ENCODE data around the gene PAN2. TPM values are rescaled to one million over a fixed set of nuclear protein-coding genes. Genes with fewer than 3 reads are reported as not detected.

Gene PAN2
- total RNA-seq, 1 experiment from 2014 or later = 35.4 TPM

DNA sequence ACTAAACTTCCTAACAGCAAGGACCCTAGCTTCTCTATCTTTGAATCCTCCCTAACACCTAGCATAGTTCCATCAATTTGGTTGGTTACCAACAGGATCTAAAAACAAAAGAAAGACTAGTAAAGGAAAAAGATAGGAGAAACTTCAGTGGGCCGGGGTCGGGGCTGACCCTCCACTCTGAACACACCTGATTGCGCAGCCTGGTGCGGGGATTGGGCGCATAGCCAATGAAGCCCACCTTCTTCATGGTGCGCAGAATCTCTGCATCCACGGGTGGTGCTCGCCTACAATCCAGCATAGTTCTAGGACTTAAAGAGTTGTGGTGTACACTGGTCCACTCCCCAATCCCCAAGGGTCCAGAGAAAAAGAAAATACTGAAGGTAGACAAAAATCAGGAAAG lies 7.7 kb downstream of the PAN2 start:
- no peak overlapping the region for H2BK15ac ChIP-seq (ENCODE audit: low read depth, low read length)
- H3K36me3 Mint-ChIP-seq (ENCODE audit: insufficient read depth in 1 of 3, low read depth in 3 of 3) = peaks cover 6 to 51% (median 42%) of the 10 kb centered on the region in 3 experiments; a peak in 6 of 7 replicates
- TF ChIP-seq, protein P1, sequence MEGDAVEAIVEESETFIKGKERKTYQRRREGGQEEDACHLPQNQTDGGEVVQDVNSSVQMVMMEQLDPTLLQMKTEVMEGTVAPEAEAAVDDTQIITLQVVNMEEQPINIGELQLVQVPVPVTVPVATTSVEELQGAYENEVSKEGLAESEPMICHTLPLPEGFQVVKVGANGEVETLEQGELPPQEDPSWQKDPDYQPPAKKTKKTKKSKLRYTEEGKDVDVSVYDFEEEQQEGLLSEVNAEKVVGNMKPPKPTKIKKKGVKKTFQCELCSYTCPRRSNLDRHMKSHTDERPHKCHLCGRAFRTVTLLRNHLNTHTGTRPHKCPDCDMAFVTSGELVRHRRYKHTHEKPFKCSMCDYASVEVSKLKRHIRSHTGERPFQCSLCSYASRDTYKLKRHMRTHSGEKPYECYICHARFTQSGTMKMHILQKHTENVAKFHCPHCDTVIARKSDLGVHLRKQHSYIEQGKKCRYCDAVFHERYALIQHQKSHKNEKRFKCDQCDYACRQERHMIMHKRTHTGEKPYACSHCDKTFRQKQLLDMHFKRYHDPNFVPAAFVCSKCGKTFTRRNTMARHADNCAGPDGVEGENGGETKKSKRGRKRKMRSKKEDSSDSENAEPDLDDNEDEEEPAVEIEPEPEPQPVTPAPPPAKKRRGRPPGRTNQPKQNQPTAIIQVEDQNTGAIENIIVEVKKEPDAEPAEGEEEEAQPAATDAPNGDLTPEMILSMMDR (conservative IDR thresholded peaks at IDR 0.05) = no peak
- H3K4me1 ChIP-seq (ENCODE audit: insufficient read depth, low read length) = no peaks in the 10 kb centered on the region
- H2BK20ac ChIP-seq (ENCODE audit: low read depth, low read length, poor library complexity, severe bottlenecking) = no peak overlapping the region
- H3K4me2 ChIP-seq (ENCODE audit: insufficient read depth, insufficient read length, low read length) = no peak overlapping the region
- no peak overlapping the region for H2BK12ac ChIP-seq (ENCODE audit: insufficient read length, low read depth, low read length)
- no peak overlapping the region for H3K4me3 Mint-ChIP-seq
- no peaks in the 10 kb centered on the region for H3K9me3 ChIP-seq (ENCODE audit: control insufficient read depth, low read depth, low read length)
- no peak overlapping the region for H3K4ac ChIP-seq (ENCODE audit: low read depth, low read length)
- no peak overlapping the region for H4K8ac ChIP-seq (replicated peaks; ENCODE audit: insufficient read length, low read depth, low read length)
- no CpG with 5 or more reads among the region's 8 CpGs for WGBS (ENCODE audit: extremely low coverage, insufficient read length, low lambda C conversion rate)
- H3K27me3 Mint-ChIP-seq (ENCODE audit: low read depth) = no peaks in the 10 kb centered on the region
- no peak overlapping the region for H3K23ac ChIP-seq (ENCODE audit: insufficient read length, low read depth, low read length)
- no peak overlapping the region for H2BK5ac ChIP-seq (ENCODE audit: insufficient read length, low read length)
- no peak overlapping the region for H2AFZ ChIP-seq (ENCODE audit: low read length)
- H3K56ac ChIP-seq (ENCODE audit: insufficient read length, low read depth, low read length) = no peak overlapping the region
- no peaks in the 10 kb centered on the region for H3K4me1 Mint-ChIP-seq
- H3K27ac ChIP-seq (ENCODE audit: insufficient read length, low read depth, low read length) = no peak overlapping the region
- no peaks in the 10 kb centered on the region for H4K20me1 ChIP-seq (ENCODE audit: control insufficient read depth, insufficient read depth, insufficient read length)
- no peaks in the 10 kb centered on the region for H3K79me1 ChIP-seq (ENCODE audit: insufficient read depth, low read depth, low read length, poor library complexity, severe bottlenecking)
- H3K27ac Mint-ChIP-seq = no peak overlapping the region; a peak in 1 of 7 replicates
- H3K14ac ChIP-seq (ENCODE audit: insufficient read depth, low read length) = no peak overlapping the region
- H3K18ac ChIP-seq (ENCODE audit: insufficient read length, low read depth, low read length) = no peak overlapping the region
- no peak overlapping the region for H4K91ac ChIP-seq (ENCODE audit: insufficient read length, low read depth, low read length)
- no peak for DNase-seq
- no peak overlapping the region for H2AK5ac ChIP-seq (ENCODE audit: insufficient read length, low read length)
- H3K27me3 ChIP-seq (ENCODE audit: insufficient read depth, low read length) = no peaks in the 10 kb centered on the region
- H4K5ac ChIP-seq (ENCODE audit: insufficient read length, low read depth, low read length) = no peak overlapping the region
- H2BK120ac ChIP-seq (ENCODE audit: low read depth, low read length, poor library complexity, severe bottlenecking) = no peak overlapping the region
- no peak overlapping the region for H3K9ac ChIP-seq (ENCODE audit: extremely low read depth, insufficient read length, low read length)
- no peaks in the 10 kb centered on the region for H3K79me2 ChIP-seq (ENCODE audit: insufficient read depth, low read length)
- no peaks in the 10 kb centered on the region for H3K9me3 Mint-ChIP-seq
- H3K23me2 ChIP-seq (ENCODE audit: insufficient read length, low read depth, low read length, poor library complexity, severe bottlenecking) = no peaks in the 10 kb centered on the region
- no peak overlapping the region for H3T11ph ChIP-seq (ENCODE audit: low read length)

Data from H9 (cell line).